ENCODE measurements around the gene EGFL7.

EGFL7 gene

GRCh38 chr9:136665704-136666371 lies 3.1 kb downstream of the EGFL7 start:
- no peak for DNase-seq (ENCODE audit: low read depth)
- H3K4me3 ChIP-seq (ENCODE audit: low read depth, low read length): no peak overlapping the region; the same call in 1 of the 2 replicates

GRCh38 chr9:136666372-136667213 lies 3.9 kb downstream of the EGFL7 start:
- no peak for DNase-seq (ENCODE audit: low read depth)
- no peak for TF ChIP-seq CTCF (IDR thresholded peaks at IDR 0.05; ENCODE audit: low read depth, low read length, missing control alignments)
- H3K4me3 ChIP-seq (ENCODE audit: low read depth, low read length): no peak overlapping the region

More at GRCh38 chr9:136665704-136666371, 3.1 kb downstream of the EGFL7 start:
- TF ChIP-seq CTCF (IDR thresholded peaks at IDR 0.05; ENCODE audit: low read depth, low read length, missing control alignments): no peak

GRCh38 chr9:136667214-136667939 lies 4.7 kb downstream of the EGFL7 start:
- no peak for DNase-seq (ENCODE audit: low read depth)
- H3K4me3 ChIP-seq (ENCODE audit: low read depth, low read length): no peak overlapping the region
- TF ChIP-seq CTCF (IDR thresholded peaks at IDR 0.05; ENCODE audit: low read depth, low read length, missing control alignments): no peak

GRCh38 chr9:136667940-136668760 lies 5.4 kb downstream of the EGFL7 start:
- H3K4me3 ChIP-seq (ENCODE audit: low read depth, low read length): no peak overlapping the region
- no peak for TF ChIP-seq CTCF (IDR thresholded peaks at IDR 0.05; ENCODE audit: low read depth, low read length, missing control alignments)
- no peak for DNase-seq (ENCODE audit: low read depth)

DNA sequence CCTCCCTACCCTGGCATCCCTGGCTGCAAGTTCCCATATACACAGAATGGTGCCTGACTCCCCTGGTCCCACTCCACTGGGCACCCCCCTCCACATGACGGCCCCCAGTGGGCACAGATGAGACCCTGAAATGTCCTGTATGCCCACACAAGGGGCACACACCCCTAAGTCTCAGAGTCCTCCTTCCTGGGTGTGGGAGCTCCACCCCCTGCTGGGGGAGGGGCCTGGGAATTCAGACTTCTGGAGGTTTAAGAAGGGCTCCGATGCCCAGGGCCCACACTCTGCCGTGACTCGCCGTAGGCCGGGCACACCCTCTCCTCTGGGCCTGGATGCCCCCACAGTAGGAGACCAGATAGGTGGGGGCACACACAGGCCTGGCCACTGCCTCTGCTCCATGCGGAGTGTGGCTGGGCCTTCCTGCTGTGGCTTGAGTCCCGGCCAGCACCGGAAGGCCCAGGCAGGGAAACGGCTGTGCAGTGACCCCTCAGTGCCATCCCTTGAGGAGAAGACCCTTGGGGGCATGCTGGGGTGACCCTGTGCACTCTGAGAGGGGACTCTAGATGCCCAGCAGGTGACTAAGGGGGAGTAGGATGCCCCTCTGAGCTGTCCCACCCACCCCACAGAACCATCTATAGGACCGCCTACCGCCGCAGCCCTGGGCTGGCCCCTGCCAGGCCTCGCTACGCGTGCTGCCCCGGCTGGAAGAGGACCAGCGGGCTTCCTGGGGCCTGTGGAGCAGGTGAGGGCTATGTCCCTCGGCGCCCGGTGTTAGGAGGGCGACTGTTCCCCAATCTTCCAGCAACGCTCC lies 6.5 kb downstream of the EGFL7 start:
- no peak for TF ChIP-seq CTCF (IDR thresholded peaks at IDR 0.05; ENCODE audit: low read depth, low read length, missing control alignments)
- DNase-seq (ENCODE audit: low read depth): no peak
- H3K4me3 ChIP-seq (ENCODE audit: low read depth, low read length): no peak overlapping the region

Data from GM12864 (cell line).